Natural killer cell (primary cell): ENCODE measurements around the gene CNOT8. TPM values are rescaled to one million over a fixed set of nuclear protein-coding genes. Genes with fewer than 3 reads are reported as not detected.

ENCODE experiments used
- ATAC-seq, 3 donors: fragments of 150-1000 bp in 2 of 3; fragments of 200-7000 bp in 1 of 3; cut with Tn5 transposase; 1 replicate in 1 of 3; 2 replicates in 2 of 3; pipeline ENCODE4 v1.10.0; 2021; ENCODE audit warnings: mild to moderate bottlenecking in 2 of 3, moderate library complexity in 2 of 3
- DNase-seq, 2 donors: peaks; one replicate each; pipeline versions ENCODE4 v3.0.0 to v3.0.0-alpha.2; 2013 to 2021; ENCODE audit warnings: mixed read lengths in 1 of 2
- H3K27ac ChIP-seq: one replicate; pipeline ENCODE4 v1.5.1; 2013; ENCODE audit warnings: mild to moderate bottlenecking, low read length
- H3K27me3 ChIP-seq: one replicate; pipeline ENCODE4 v1.6.1; 2013; ENCODE audit warnings: low read length; ENCODE audit not compliant: control insufficient read depth, insufficient read depth
- H3K36me3 ChIP-seq: one replicate; pipeline ENCODE4 v1.6.1; 2013; ENCODE audit warnings: low read length; ENCODE audit not compliant: control insufficient read depth, insufficient read depth
- H3K4me1 ChIP-seq: one replicate; pipeline ENCODE4 v1.6.1; 2013; ENCODE audit warnings: low read length; ENCODE audit not compliant: control insufficient read depth, insufficient read depth
- H3K4me3 ChIP-seq: one replicate; pipeline ENCODE4 v1.5.1; 2013; ENCODE audit warnings: low read length
- H3K9me3 ChIP-seq: one replicate; pipeline ENCODE4 v1.6.1; 2013; ENCODE audit warnings: low read length; ENCODE audit not compliant: control insufficient read depth, insufficient read depth
- H3K27ac Mint-ChIP-seq, 2 donors: one replicate each; pipeline ENCODE4 v1.8.0; 2022; ENCODE audit warnings: mild to moderate bottlenecking in 2 of 2, mixed read lengths in 2 of 2, moderate library complexity in 1 of 2
- H3K27me3 Mint-ChIP-seq, 2 donors: one replicate each; pipeline ENCODE4 v1.8.0; 2022; ENCODE audit warnings: low read depth in 2 of 2, mixed read lengths in 2 of 2
- H3K36me3 Mint-ChIP-seq: one replicate; pipeline ENCODE4 v1.8.0; 2022; ENCODE audit warnings: mixed read lengths
- H3K4me1 Mint-ChIP-seq, 2 donors: one replicate each; pipeline ENCODE4 v1.8.0; 2022; ENCODE audit warnings: mixed read lengths in 2 of 2
- H3K4me3 Mint-ChIP-seq: one replicate; pipeline ENCODE4 v1.8.0; 2022; ENCODE audit warnings: mild to moderate bottlenecking, moderate library complexity, mixed read lengths
- H3K9me3 Mint-ChIP-seq, 2 donors: one replicate each; pipeline ENCODE4 v1.8.0; 2022; ENCODE audit warnings: mixed read lengths in 2 of 2
- CTCF ChIP-seq: fragments of 200-600 bp; IDR thresholded peaks from one replicate; pipeline ENCODE4 v1.8.0; 2022; ENCODE audit warnings: antibody characterized with exemption
- WGBS: methylation state at CpG from one replicate; pipeline ENCODE4 v1.1.7; 2013; ENCODE audit warnings: missing lambda C conversion rate; ENCODE audit not compliant: insufficient coverage; 5-methylcytosine and 5-hydroxymethylcytosine counted together
- intact Hi-C: fragments of 100-400 bp; cut with micrococcal nuclease; formaldehyde crosslinking; loops from one replicate; pipeline ENCODE4 v1.14.2; 2022
- total RNA-seq, 4 donors: library from RNA; stranded (reverse); fragments of 120-200 nt in 1 of 4; gene quantifications; one replicate each; pipeline versions ENCODE4 v1.2.3 to v1.2.4, GENCODE V29; 2013 to 2022

Gene CNOT8
- total RNA-seq, 3 donors from 2014 or later (not counting 1 experiment from before 2014, with no cell fraction given) = 115 to 128 (median 124) TPM

GRCh38 chr5:154844809-154845208, 13.6 kb upstream of the CNOT8 start:
- TF ChIP-seq CTCF = no peak
- H3K27ac ChIP-seq = no peak overlapping the region
- H3K9me3 Mint-ChIP-seq = no peaks in the 10 kb centered on the region
- H3K27me3 ChIP-seq = no peaks in the 10 kb centered on the region
- H3K4me1 Mint-ChIP-seq = no peaks in the 10 kb centered on the region
- WGBS = 89% methylated on average over 5 of the region's 5 CpGs
- intact Hi-C loops = no loop called here
- no peaks in the 10 kb centered on the region for H3K4me1 ChIP-seq
- no peak overlapping the region for H3K27ac Mint-ChIP-seq
- no peak overlapping the region for H3K4me3 ChIP-seq
- H3K36me3 ChIP-seq = no peaks in the 10 kb centered on the region
- DNase-seq (no peak), ATAC-seq (no peak)
- no peaks in the 10 kb centered on the region for H3K36me3 Mint-ChIP-seq
- H3K9me3 ChIP-seq = no peaks in the 10 kb centered on the region
- H3K27me3 Mint-ChIP-seq = no peaks in the 10 kb centered on the region
- no peak overlapping the region for H3K4me3 Mint-ChIP-seq

- H3K27me3 Mint-ChIP-seq = no peaks in the 10 kb centered on the region
- no peaks in the 10 kb centered on the region for H3K9me3 ChIP-seq
- ATAC-seq (no peak), DNase-seq (no peak)
- no peaks in the 10 kb centered on the region for H3K4me1 ChIP-seq
- H3K4me3 Mint-ChIP-seq = no peak overlapping the region
- H3K4me1 Mint-ChIP-seq = no peaks in the 10 kb centered on the region
- no peaks in the 10 kb centered on the region for H3K36me3 Mint-ChIP-seq
- no peak overlapping the region for H3K27ac ChIP-seq
- intact Hi-C loops = no loop called here
- 83% methylated on average over 5 of the region's 6 CpGs for WGBS
- H3K4me3 ChIP-seq = no peak overlapping the region
- no peak overlapping the region for H3K27ac Mint-ChIP-seq
- no peaks in the 10 kb centered on the region for H3K9me3 Mint-ChIP-seq
- no peak for TF ChIP-seq CTCF
- no peaks in the 10 kb centered on the region for H3K27me3 ChIP-seq
- H3K36me3 ChIP-seq = no peaks in the 10 kb centered on the region
These were observed 9.1 kb upstream of the CNOT8 start for GRCh38 chr5:154849264-154849785.

GRCh38 chr5:154849791-154850201, 8.6 kb upstream of the CNOT8 start:
- Mint-ChIP-seq H3K27ac (no peak overlapping the region), H3K27me3 (no peaks in the 10 kb centered on the region), H3K9me3 (no peaks in the 10 kb centered on the region), H3K4me3 (no peak overlapping the region), H3K36me3 (no peaks in the 10 kb centered on the region), H3K4me1 (no peaks in the 10 kb centered on the region)
- ATAC-seq (no peak), DNase-seq (no peak)
- Histone ChIP-seq H3K4me1 (no peaks in the 10 kb centered on the region), H3K36me3 (no peaks in the 10 kb centered on the region), H3K4me3 (no peak overlapping the region), H3K27me3 (no peaks in the 10 kb centered on the region), H3K27ac (no peak overlapping the region), H3K9me3 (no peaks in the 10 kb centered on the region)
- intact Hi-C loops = no loop called here
- no peak for TF ChIP-seq CTCF
- WGBS = 81% methylated on average over 2 of the region's 2 CpGs
